ENCODE measurements around the gene ERAP2. TPM values are rescaled to one million over a fixed set of nuclear protein-coding genes. Genes with fewer than 3 reads are reported as not detected.

ERAP2 gene
- polyA plus RNA-seq, 1 experiment: 9.2 TPM

DNA sequence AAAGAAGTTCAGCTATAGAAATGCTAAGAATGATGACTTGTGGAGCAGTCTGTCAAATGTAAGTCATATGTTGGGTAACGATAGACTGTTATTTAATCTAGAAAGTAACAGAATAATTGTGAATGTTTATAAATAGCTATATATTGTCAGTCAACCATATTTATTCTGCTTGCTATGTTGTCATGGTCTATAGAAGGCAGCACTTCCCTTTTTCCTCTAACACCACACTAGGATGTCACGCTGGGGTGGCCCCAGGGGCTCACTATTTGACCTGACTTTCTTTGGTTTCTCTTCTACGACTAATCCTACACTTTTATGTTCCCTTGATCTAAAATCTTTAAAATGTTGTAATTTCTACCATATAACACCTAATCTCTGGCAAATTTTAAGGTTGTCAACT lies 20.5 kb downstream of the ERAP2 start:
- H3K27me3 ChIP-seq (ENCODE audit: control insufficient read depth, insufficient read depth, low read length): no peaks in the 10 kb centered on the region
- no peaks in the 10 kb centered on the region for H3K36me3 ChIP-seq (ENCODE audit: control insufficient read depth, insufficient read depth, low read length)
- DNase-seq (ENCODE audit: low read depth): no peak
- ChIA-PET POLR2A (no interaction called here), CTCF (no interaction called here)
- no peak overlapping the region for H3K4me3 ChIP-seq (ENCODE audit: low read depth, low read length)
- TF ChIP-seq, protein P1, sequence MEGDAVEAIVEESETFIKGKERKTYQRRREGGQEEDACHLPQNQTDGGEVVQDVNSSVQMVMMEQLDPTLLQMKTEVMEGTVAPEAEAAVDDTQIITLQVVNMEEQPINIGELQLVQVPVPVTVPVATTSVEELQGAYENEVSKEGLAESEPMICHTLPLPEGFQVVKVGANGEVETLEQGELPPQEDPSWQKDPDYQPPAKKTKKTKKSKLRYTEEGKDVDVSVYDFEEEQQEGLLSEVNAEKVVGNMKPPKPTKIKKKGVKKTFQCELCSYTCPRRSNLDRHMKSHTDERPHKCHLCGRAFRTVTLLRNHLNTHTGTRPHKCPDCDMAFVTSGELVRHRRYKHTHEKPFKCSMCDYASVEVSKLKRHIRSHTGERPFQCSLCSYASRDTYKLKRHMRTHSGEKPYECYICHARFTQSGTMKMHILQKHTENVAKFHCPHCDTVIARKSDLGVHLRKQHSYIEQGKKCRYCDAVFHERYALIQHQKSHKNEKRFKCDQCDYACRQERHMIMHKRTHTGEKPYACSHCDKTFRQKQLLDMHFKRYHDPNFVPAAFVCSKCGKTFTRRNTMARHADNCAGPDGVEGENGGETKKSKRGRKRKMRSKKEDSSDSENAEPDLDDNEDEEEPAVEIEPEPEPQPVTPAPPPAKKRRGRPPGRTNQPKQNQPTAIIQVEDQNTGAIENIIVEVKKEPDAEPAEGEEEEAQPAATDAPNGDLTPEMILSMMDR (IDR thresholded peaks at IDR 0.05; ENCODE audit: insufficient read depth, low read depth, low read length): no peak

DNA sequence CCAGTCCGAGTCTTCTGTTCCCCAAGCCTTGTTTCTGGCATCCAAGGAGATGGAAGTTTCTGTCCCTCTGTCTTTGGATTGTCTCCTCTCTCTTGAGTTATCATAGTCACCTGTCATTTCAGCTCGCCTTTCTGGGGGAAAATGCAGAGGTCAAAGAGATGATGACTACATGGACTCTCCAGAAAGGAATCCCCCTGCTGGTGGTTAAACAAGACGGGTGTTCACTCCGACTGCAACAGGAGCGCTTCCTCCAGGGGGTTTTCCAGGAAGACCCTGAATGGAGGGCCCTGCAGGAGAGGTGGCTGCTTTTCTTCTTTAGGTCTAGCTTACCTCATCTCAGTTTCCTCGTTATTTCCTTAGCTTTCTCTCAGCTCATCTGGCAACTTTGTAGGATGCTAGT lies 25.1 kb downstream of the ERAP2 start:
- ChIA-PET CTCF (interaction anchor here (1.0 kb wide), 1 partner anchor 75 kb away, joined by 3 read pairs; no protein-coding TSS in a partner anchor), POLR2A (no interaction called here)
- H3K36me3 ChIP-seq (ENCODE audit: control insufficient read depth, insufficient read depth, low read length): no peaks in the 10 kb centered on the region
- TF ChIP-seq, protein P1 (IDR thresholded peaks at IDR 0.05; ENCODE audit: insufficient read depth, low read depth, low read length): no peak
- no peak overlapping the region for H3K4me3 ChIP-seq (ENCODE audit: low read depth, low read length)
- no peak for DNase-seq (ENCODE audit: low read depth)
- H3K27me3 ChIP-seq (ENCODE audit: control insufficient read depth, insufficient read depth, low read length): no peaks in the 10 kb centered on the region

DNA sequence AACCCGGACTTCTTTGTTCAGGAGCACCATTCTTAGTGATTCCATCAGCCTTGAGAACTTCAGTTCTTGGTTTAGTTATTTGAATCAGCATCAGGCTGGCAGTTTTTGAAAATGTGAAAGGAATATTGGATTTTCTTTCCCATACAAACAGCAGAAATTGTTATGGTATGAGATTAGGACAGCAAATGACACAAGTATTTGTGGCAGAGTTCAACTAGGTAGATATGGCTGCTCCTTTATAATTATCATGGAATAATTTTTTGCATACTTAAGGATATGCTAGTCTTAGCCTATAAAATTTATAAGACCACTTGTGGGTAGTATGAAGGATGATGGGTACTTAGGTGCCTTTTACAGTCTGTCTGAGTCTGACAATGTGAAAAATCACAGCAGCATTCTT lies 25.5 kb downstream of the ERAP2 start:
- Histone ChIP-seq H3K4me3 (ENCODE audit: low read depth, low read length) (no peak overlapping the region), H3K27me3 (ENCODE audit: control insufficient read depth, insufficient read depth, low read length) (no peaks in the 10 kb centered on the region), H3K36me3 (ENCODE audit: control insufficient read depth, insufficient read depth, low read length) (no peaks in the 10 kb centered on the region)
- ChIA-PET POLR2A (no interaction called here), CTCF (interaction anchor here (1.0 kb wide), 1 partner anchor 75 kb away, joined by 3 read pairs; no protein-coding TSS in a partner anchor)
- TF ChIP-seq, protein P1 (IDR thresholded peaks at IDR 0.05; ENCODE audit: insufficient read depth, low read depth, low read length): no peak
- DNase-seq (ENCODE audit: low read depth): no peak

DNA sequence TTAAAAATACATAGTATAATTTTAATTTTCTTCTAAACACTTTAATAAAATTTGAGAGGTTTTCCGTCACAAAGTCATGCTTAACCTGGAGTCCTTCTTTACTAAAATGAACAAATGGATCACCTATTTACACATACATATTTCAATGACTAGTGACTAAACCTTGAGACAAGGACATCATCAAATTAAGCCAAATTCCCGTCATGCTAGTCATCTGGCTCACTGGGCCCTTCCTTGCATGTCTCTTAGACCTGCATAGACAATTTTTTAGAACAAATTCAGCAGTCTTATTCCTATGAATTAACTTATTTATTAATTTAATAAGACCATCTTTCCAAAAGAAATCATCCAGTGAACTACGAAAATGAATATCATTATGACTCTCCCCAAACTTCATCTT lies 26.6 kb downstream of the ERAP2 start:
- no peak for DNase-seq (ENCODE audit: low read depth)
- ChIA-PET CTCF (no interaction called here), POLR2A (no interaction called here)
- no peaks in the 10 kb centered on the region for H3K27me3 ChIP-seq (ENCODE audit: control insufficient read depth, insufficient read depth, low read length)
- no peaks in the 10 kb centered on the region for H3K36me3 ChIP-seq (ENCODE audit: control insufficient read depth, insufficient read depth, low read length)
- TF ChIP-seq, protein P1 (IDR thresholded peaks at IDR 0.05; ENCODE audit: insufficient read depth, low read depth, low read length): no peak
- no peak overlapping the region for H3K4me3 ChIP-seq (ENCODE audit: low read depth, low read length)

DNA sequence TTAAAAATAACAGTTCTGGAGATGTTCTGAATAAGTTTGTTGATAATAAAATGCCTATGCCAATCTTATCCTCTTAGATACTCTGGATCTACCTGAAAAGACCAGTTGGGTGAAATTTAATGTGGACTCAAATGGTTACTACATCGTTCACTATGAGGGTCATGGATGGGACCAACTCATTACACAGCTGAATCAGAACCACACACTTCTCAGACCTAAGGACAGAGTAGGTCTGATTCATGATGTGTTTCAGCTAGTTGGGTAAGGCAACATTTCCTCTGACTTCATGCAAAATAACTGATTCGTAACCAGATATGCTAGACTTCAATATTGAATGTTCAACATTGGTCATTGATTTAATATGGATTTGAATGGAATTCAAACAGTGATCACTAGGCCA lies 27.0 kb downstream of the ERAP2 start:
- TF ChIP-seq, protein P1 (IDR thresholded peaks at IDR 0.05; ENCODE audit: insufficient read depth, low read depth, low read length): no peak
- DNase-seq (ENCODE audit: low read depth): no peak
- ChIA-PET POLR2A (no interaction called here), CTCF (interaction anchor here (0.7 to 1.2 kb wide), 3 partner anchors 27 to 137 kb away, joined by 3 to 4 read pairs (median 3); partner anchors contain the start of gene ERAP2)
- H3K4me3 ChIP-seq (ENCODE audit: low read depth, low read length): no peak overlapping the region
- H3K36me3 ChIP-seq (ENCODE audit: control insufficient read depth, insufficient read depth, low read length): no peaks in the 10 kb centered on the region
- H3K27me3 ChIP-seq (ENCODE audit: control insufficient read depth, insufficient read depth, low read length): no peaks in the 10 kb centered on the region
